Cardiac fibroblast (primary cell): ENCODE data around the gene PAK4.
"Not testable (repeated sequence)": the region's sequence is repeated elsewhere in the genome, so short reads cannot be mapped to it uniquely, and the experiment has no call there.

Experiments used
- DNase-seq, 2 donors: peaks; one replicate each; pipeline versions ENCODE4 v3.0.0 to v3.0.0-alpha.2; 2010; ENCODE audit warnings: low read depth in 2 of 2
- H3K4me3 ChIP-seq, 2 donors: replicated peaks in 1 of 2; 1 replicate in 1 of 2; 2 replicates in 1 of 2; pipeline ENCODE4 v1.5.1; 2011; ENCODE audit warnings: low read depth in 2 of 2, low read length in 2 of 2, mild to moderate bottlenecking in 2 of 2, moderate library complexity in 1 of 2
- TF ChIP-seq, protein P1 (sequence below): IDR thresholded peaks from one replicate; pipeline ENCODE4 v1.5.1; 2011; ENCODE audit warnings: low read depth, mild to moderate bottlenecking, low read length, inconsistent platforms

Gene PAK4

DNA sequence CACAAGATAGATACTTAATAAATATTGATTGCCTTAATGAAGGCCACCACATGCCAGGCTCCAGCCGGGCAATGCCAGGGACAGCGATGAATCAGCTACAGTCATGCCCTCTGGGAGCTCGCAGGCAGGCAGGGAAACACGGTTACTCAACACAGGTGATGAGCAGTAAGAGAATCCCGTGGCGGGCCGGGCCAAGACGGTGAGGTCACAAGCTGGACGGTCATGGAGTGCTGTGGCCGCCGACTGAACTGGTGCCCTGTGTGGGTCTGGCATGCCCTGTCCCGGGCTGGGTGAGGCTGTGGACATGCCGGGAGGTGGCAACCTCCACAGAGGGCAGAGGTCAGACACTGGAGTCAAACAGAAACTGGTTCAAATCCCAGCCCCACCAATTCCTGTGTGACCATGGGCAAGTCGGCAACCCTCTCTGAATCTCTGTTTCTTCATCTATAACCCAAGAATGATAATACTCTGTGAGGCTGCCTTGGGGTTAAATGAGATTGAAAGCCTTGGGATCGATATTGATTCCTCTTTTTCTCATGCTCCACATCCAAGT lies 13.2 kb upstream of the PAK4 start:
- H3K4me3 ChIP-seq: no peak overlapping the region
- TF ChIP-seq, protein P1, sequence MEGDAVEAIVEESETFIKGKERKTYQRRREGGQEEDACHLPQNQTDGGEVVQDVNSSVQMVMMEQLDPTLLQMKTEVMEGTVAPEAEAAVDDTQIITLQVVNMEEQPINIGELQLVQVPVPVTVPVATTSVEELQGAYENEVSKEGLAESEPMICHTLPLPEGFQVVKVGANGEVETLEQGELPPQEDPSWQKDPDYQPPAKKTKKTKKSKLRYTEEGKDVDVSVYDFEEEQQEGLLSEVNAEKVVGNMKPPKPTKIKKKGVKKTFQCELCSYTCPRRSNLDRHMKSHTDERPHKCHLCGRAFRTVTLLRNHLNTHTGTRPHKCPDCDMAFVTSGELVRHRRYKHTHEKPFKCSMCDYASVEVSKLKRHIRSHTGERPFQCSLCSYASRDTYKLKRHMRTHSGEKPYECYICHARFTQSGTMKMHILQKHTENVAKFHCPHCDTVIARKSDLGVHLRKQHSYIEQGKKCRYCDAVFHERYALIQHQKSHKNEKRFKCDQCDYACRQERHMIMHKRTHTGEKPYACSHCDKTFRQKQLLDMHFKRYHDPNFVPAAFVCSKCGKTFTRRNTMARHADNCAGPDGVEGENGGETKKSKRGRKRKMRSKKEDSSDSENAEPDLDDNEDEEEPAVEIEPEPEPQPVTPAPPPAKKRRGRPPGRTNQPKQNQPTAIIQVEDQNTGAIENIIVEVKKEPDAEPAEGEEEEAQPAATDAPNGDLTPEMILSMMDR: no peak
- DNase-seq: peak in 1 of 2 donors; percentile 62

DNA sequence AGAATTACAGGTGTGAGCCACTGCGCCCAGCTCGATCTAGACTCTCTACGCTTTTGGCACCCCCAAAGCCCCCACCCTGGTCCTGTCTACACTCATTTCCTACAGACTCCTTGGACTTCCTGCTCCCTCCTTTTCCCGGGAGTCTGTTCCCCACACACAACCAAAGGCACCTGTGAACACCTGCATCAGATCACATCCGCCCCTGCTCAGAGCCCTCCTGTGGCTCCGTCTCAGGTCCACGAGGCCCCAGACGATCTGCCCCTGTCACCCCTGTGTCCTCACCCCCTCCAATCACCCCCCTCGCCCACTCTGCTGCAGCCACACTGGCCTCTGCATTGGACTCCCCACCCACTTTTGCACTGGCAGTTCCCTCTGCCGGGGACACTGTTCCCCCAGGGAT lies 12.4 kb upstream of the PAK4 start:
- H3K4me3 ChIP-seq: no peak overlapping the region
- no peak for DNase-seq
- TF ChIP-seq, protein P1: no peak

DNA sequence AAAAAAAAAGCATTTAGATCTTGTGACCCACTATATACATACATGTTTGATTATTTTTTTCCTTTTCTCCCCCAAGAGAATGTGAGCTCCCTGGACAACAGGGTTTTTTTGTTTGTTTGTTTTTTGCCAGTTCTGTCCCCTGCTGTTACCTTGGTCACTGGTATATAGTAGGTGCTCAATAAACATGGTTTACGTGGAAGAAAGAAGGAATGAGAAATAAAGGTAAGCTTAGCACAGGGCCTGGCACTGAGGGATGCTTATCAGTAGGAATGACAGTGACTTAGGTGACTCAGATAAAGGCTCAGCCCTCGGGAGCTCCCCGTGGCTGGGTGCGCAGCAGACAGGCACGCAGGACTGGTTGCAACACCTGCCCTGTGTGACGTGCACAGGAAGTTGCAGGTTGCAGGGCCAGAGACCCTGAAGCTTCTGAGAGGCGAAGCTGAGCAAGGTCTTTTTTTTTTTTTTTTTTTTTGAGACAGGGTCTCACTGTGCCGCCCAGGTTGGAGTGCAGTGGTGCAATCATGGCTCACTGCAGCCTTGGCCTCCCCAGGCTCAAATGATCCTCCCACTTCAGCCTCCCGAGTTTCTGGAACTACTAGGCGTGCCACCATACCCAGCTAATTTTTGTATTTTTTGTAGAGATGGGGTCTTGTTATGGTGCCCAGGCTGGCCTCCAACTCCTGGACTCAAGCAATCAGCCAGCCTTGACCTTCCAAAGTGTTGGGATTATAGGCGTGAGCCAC lies 10.3 kb upstream of the PAK4 start:
- DNase-seq: no peak
- TF ChIP-seq, protein P1: no peak
- no peak overlapping the region for H3K4me3 ChIP-seq

DNA sequence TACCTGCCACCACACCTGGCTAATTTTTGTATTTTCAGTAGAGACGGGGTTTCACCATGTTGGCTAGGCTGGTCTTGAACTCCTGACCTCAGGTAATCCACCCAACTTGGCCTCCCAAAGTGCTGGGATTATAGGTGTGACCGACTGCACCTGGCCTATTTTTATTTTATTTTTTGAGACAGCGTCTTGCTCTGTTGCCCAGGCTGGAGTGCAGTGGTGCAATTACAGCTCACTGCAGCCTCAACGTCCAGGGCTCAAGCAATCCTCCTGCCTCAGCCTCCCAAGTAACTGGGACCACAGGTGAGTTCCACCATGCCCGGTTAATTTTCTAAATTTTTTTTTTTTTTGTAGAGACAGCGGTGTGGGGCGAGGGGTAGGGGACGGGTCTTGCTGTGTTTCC lies 8.6 kb upstream of the PAK4 start:
- not testable (repeated sequence) for DNase-seq, H3K4me3 ChIP-seq

DNA sequence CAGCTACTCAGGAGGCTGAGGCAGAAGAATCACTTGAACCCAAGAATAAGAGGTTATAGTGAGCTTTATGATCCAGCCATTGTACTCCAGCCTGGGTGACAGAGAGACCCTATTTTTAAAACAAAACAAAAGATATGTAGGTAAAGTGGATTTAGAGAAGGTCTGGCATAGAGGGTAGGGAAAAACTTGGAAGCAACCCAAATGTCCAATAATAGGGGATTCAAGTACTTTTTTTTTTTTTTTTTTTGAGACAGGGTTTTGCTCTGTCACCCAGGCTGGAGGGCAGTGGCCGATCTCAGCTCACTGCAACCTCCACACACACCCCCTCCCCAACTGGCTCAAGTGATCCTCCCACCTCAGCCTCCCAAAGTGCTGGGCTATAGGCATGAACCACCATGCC lies 5.8 kb upstream of the PAK4 start:
- no peak for DNase-seq
- TF ChIP-seq, protein P1: no peak
- H3K4me3 ChIP-seq: no peak overlapping the region

DNA sequence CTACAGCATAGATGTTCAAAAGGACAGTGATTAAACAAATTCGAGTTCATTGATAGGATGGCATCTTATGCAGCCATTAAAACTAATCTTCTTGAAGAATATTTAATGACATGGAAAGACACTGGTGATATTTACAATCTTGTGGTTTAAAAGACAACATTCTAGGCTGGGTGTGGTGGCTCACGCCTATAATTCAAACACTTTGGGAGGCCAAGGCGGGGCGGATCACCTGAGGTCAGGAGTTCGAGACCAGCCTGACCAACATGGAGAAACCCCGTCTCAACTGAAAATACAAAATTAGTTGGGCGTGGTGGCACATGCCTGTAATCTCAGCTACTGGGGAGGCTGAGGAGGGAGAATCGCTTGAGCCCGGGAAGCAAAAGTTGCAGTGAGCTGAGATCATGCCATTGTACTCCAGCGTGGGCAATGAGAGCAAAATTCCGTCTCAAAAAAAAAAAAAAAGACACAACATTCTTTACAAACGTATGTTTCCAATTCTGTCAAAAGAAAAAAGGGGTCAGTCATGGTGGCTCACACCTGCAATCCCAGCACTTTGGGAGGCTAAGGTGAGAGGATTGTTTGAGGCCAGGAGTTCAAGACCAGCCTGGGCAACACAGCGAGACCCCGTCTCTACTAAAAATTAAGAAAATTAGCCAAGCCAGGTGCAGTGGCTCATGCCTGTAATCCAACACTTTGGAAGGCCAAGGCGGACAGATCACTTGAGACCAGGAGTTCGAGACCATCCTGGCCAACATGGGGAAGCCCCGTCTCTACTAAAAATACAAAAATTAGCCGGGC lies 2.5 kb upstream of the PAK4 start:
- TF ChIP-seq, protein P1: no peak
- DNase-seq: no peak
- no peak overlapping the region for H3K4me3 ChIP-seq

DNA sequence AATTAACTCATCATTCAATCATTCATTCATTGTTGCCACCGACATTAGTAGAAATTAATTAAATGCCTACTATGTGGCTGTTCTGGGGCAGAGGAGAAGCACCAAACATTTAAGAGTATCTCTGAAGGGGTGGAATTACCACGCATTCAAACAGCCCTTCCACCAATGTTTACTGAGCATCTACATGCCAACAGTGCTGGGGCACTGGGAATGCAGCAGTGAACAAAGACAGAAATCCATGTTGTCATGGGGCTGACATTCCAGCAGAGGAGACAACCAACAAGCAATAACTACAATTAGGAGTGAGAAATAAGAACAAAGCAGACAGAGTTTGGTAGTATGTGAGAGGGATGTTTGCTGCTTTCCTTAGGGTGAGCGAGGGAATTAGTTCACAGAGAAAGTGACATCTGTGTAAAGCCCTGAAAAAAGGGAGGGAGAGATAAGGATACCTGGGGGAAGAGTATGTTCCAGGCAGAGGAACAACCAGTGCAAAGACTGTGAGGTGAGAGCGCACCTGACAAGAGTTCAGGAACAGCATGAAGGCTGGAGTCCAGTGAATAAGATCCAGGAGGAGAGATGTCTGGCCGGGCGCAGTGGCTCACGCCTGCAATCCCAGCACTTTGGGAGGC lies 1.3 kb upstream of the PAK4 start:
- H3K4me3 ChIP-seq: no peak overlapping the region
- no peak for DNase-seq
- TF ChIP-seq, protein P1: no peak
